Panc1 (cell line): ENCODE data around the gene PSENEN. TPM values are rescaled to one million over a fixed set of nuclear protein-coding genes. Genes with fewer than 3 reads are reported as not detected.

ENCODE experiments used
- ATAC-seq: fragments of 200-7000 bp; cut with Tn5 transposase; 2 replicates; pipeline ENCODE4 v1.9.1; 2020; ENCODE audit warnings: mild to moderate bottlenecking, moderate library complexity
- BruUV-seq: library from RNA; stranded (reverse); fragments of 400-500 nt; replicated peaks from 2 replicates; lab custom pipeline; 2021; lab: Mats Ljungman, UMichigan
- CTCF ChIA-PET: fragments of 300-600 bp; sonication (Branson Sonifier 250); formaldehyde crosslinking; loops from one replicate; lab custom pipeline; 2022; ENCODE audit warnings: antibody characterized with exemption; lab: Charles Lee
- POLR2A ChIA-PET: fragments of 300-600 bp; sonication (Branson Sonifier 250); formaldehyde crosslinking; loops from one replicate; lab custom pipeline; 2022; ENCODE audit warnings: antibody characterized with exemption; lab: Charles Lee
- DNase-seq: peaks from one replicate; pipeline ENCODE4 v3.0.0-alpha.2; 2010; ENCODE audit warnings: low read depth, low spot score
- H3K27ac ChIP-seq: 2 replicates; pipeline ENCODE4 v1.5.1; 2011; ENCODE audit warnings: mild to moderate bottlenecking, low read length, inconsistent platforms
- H3K27me3 ChIP-seq: fragments of 200-500 bp; sonication (Bioruptor generic); 2 replicates; pipeline ENCODE4 v1.6.0; 2014; ENCODE audit warnings: low read length, inconsistent platforms; ENCODE audit not compliant: control insufficient read depth, insufficient read depth
- H3K36me3 ChIP-seq: fragments of 200-500 bp; sonication (Bioruptor generic); 2 replicates; pipeline ENCODE4 v1.5.1; 2014; ENCODE audit warnings: inconsistent platforms, mild to moderate bottlenecking, low read length, moderate library complexity; ENCODE audit not compliant: control insufficient read depth, insufficient read depth
- H3K4me1 ChIP-seq: 2 replicates; pipeline ENCODE4 v1.5.1; 2011; ENCODE audit warnings: inconsistent platforms, mild to moderate bottlenecking, low read length, moderate library complexity; ENCODE audit not compliant: control insufficient read depth, insufficient read depth
- H3K4me3 ChIP-seq, 2 experiments: 2 replicates each; pipeline ENCODE4 v1.5.1; 2011 to 2012; ENCODE audit warnings: low read depth in 2 of 2, low read length in 2 of 2, mild to moderate bottlenecking in 2 of 2, inconsistent platforms in 1 of 2, moderate library complexity in 1 of 2
- H3K9me3 ChIP-seq: fragments of 200-500 bp; sonication (Bioruptor generic); 2 replicates; pipeline ENCODE4 v1.5.1; 2014; ENCODE audit warnings: low read depth, mild to moderate bottlenecking, inconsistent platforms, low read length, moderate library complexity; ENCODE audit not compliant: control insufficient read depth, insufficient read depth
- CTCF ChIP-seq: fragments of 450-650 bp; IDR thresholded peaks from 2 replicates; pipeline ENCODE4 v1.5.1; 2017; ENCODE audit warnings: mild to moderate bottlenecking
- POLR2AphosphoS5 ChIP-seq: IDR thresholded peaks from 2 replicates; pipeline ENCODE4 v1.6.1; 2012; ENCODE audit warnings: mild to moderate bottlenecking, low read depth, low read length, moderate library complexity
- REST ChIP-seq, 2 experiments: IDR thresholded peaks; 2 replicates each; pipeline ENCODE4 v1.6.1; 2011 to 2012; ENCODE audit warnings: low read depth in 2 of 2, control low read depth in 1 of 2, low read length in 1 of 2, mild to moderate bottlenecking in 1 of 2, moderate library complexity in 1 of 2; ENCODE audit not compliant: insufficient read depth in 1 of 2
- SIN3A ChIP-seq: IDR thresholded peaks from 2 replicates; pipeline ENCODE4 v1.6.1; 2012; ENCODE audit warnings: low read depth, mild to moderate bottlenecking, low read length, moderate library complexity, borderline replicate concordance; ENCODE audit not compliant: insufficient read depth
- TCF7L2 ChIP-seq: IDR thresholded peaks from 2 replicates; pipeline ENCODE4 v1.6.1; 2011; ENCODE audit warnings: mild to moderate bottlenecking, low read depth, low read length, inconsistent platforms
- in situ Hi-C: cut with HindIII; loops from 2 replicates; pipeline ENCODE4 v1.10.0; 2016; ENCODE audit warnings: low sequenced_read_pairs, low pct_unique_long_range_greater_than_20kb
- intact Hi-C: fragments of 100-400 bp; cut with micrococcal nuclease; formaldehyde crosslinking; loops from one replicate; pipeline ENCODE4 v1.10.0; 2022; ENCODE audit not compliant: unreplicated experiment
- total RNA-seq: library from RNA; stranded (reverse); gene quantifications from one replicate; pipeline ENCODE4 v1.2.1, GENCODE V29; 2021; ENCODE audit not compliant: unreplicated experiment

PSENEN gene
- total RNA-seq, 1 experiment from 2014 or later, result 169 TPM

- CTCF ChIA-PET, result no interaction called here
- no peak for TF ChIP-seq CTCF
- TF ChIP-seq REST (IDR thresholded peaks at IDR 0.05; ENCODE audit: insufficient read depth in 1 of 2, low read depth in 2 of 2, low read length in 1 of 2), result no peak
- TF ChIP-seq POLR2AphosphoS5, result no peak
- no peak for TF ChIP-seq SIN3A
- no peak for TF ChIP-seq TCF7L2
- no peak for DNase-seq
- Histone ChIP-seq H3K4me3 (no peak overlapping the region), H3K36me3 (no peaks in the 10 kb centered on the region), H3K27ac (no peak overlapping the region), H3K9me3 (no peaks in the 10 kb centered on the region), H3K4me1 (peaks cover 4% of the 10 kb centered on the region; the same call in 1 of the 2 replicates), H3K27me3 (no peaks in the 10 kb centered on the region)
- POLR2A ChIA-PET, result interaction anchor here (0.7 kb wide), 1 partner anchor 109 kb away, joined by 6 read pairs; no protein-coding TSS in a partner anchor
- in situ Hi-C loops, result no loop called here
- ATAC-seq, result no peak
- BruUV-seq, result no TSS peak
- intact Hi-C loops, result no loop called here
These were observed 37.1 kb upstream of the PSENEN start for GRCh38 chr19:35708391-35708790.

- no TSS peak for BruUV-seq
- DNase-seq, result no peak
- Histone ChIP-seq H3K9me3 (no peaks in the 10 kb centered on the region), H3K27me3 (no peaks in the 10 kb centered on the region), H3K36me3 (no peaks in the 10 kb centered on the region), H3K27ac (no peak overlapping the region), H3K4me3 (no peak overlapping the region), H3K4me1 (peaks cover 9% of the 10 kb centered on the region)
- ChIA-PET POLR2A (no interaction called here), CTCF (interaction anchor here (0.6 kb wide), 1 partner anchor 215 kb away, joined by 7 read pairs; no protein-coding TSS in a partner anchor)
- intact Hi-C loops (loop anchor here (10.0 kb wide), 1 partner anchor 156 kb away; no protein-coding TSS in a partner anchor), in situ Hi-C loops (no loop called here)
- TF ChIP-seq POLR2AphosphoS5 (no peak), TCF7L2 (no peak), SIN3A (no peak), REST (IDR thresholded peaks at IDR 0.05; ENCODE audit: insufficient read depth in 1 of 2, low read depth in 2 of 2, low read length in 1 of 2) (no peak), CTCF (no peak)
- no peak for ATAC-seq
These were observed 34.4 kb upstream of the PSENEN start for GRCh38 chr19:35710784-35711723.
